GM18951 (cell line): ENCODE measurements around the gene PAWR.

Experiments used
- POLR2A ChIP-seq: IDR thresholded peaks from 4 replicates; pipeline ENCODE4 v1.6.1; 2011; ENCODE audit warnings: mild to moderate bottlenecking; ENCODE audit not compliant: insufficient read length, insufficient read depth; ENCODE audit errors: extremely low read depth
- in situ Hi-C: fragments of 300-500 bp; cut with MboI; formaldehyde crosslinking; loops from one replicate; pipeline ENCODE4 v1.12.0; 2022; ENCODE audit warnings: low sequenced_read_pairs, mixed read lengths, inconsistent platforms; ENCODE audit not compliant: unreplicated experiment

The PAWR gene

DNA sequence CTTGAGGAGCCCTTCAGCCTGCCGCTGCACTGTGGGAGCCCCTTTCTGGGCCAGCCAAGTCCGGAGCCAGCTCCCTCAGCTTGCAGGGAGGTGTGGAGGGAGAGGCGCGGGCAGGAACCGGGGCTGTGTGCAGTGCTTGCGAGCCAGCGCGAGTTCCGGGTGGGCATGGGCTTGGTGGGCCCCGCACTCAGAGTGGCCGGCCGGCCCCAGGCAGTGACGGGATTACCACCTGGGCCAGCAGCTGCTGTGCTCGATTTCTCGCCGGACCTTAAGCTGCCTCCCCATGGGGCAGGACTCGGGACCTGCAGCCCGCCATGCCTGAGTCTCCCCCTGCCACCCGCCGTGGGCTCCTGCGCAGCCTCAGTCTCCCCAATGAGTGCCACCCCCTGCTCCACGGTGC, 116.9 kb downstream of the PAWR start:
- no peak for TF ChIP-seq POLR2A
- in situ Hi-C loops = loop anchor here (25.0 kb wide), 1 partner anchor 113 kb away; the partner anchor contains the start of gene PAWR

DNA sequence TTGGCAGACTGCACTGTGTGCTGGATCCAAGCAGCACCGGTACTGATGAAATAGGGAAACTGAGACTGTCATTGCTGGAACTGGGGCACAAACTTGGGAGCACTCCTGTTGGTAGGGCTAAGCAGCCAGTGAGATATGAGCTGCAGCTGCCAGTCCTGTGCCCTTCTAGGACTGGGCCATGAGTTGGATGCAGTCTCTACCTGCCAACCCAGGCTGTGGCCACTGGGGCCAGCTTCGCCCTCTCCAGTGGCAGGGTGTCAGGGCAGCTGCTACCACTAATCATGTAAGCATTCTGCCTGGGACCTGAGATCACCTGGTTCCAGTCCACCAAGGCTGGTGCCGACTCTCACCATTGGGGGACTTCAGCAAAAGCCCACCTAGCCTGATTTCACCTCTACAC, 121.1 kb downstream of the PAWR start:
- in situ Hi-C loops = loop anchor here (25.0 kb wide), 1 partner anchor 118 kb away; the partner anchor contains the start of gene PAWR
- TF ChIP-seq POLR2A = no peak

DNA sequence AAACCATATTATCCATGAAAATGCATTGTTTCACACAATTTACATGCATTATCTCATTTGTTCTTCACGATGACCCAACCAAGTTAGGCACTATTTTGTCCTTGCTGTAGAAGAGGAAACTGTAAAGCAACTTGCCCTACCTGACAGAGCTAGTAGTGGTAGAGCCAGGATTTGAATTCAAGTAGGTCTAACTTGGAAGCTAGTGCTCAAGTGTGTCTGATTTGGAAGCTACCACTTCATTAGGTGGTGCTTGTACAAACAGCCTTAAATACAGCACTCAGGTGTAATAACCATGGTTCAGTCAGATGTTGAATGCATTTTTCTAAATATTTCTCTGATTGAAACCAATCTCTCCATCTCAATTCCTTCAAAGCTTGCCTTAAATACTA, 123.6 kb downstream of the PAWR start:
- in situ Hi-C loops = loop anchor here (25.0 kb wide), 1 partner anchor 120 kb away; the partner anchor contains the start of gene PAWR

DNA sequence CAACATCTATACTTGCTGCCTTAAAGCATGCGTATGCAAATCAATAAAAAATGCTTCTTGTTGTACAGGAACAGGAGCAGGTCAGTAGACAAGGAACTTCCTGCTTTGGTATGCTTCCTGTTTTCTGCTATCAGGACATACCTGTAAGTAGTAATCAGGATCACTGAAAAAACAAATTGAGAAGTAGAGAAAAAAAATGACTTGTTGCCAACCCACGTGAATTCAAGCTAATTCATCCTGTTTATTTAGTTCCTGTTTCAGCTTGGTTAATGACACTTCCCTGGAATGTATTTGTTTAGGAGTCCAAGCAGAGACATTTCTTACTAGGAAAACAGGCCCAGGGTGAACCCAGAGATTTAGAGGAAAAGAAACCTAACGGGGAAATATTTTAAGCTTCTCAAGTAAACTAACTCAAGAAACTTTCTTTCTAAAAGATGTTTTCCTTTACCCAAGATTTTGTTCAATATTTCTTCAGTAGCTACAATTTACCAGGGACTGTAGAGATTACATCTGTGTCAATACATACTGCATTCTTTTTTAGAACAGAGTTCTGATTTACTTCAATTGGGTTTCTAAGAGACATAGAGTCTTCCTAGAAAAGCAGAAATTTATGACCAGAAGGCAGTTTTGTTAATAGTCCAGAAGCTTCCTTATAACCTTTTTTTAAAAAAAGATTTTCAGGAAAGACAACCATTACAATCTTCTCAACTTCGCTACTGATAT, 124.2 kb downstream of the PAWR start:
- in situ Hi-C loops = loop anchor here (25.0 kb wide), 1 partner anchor 121 kb away; the partner anchor contains the start of gene PAWR
- no peak for TF ChIP-seq POLR2A

More for the DNA sequence above, 123.6 kb downstream of the PAWR start:
- TF ChIP-seq POLR2A = no peak

DNA sequence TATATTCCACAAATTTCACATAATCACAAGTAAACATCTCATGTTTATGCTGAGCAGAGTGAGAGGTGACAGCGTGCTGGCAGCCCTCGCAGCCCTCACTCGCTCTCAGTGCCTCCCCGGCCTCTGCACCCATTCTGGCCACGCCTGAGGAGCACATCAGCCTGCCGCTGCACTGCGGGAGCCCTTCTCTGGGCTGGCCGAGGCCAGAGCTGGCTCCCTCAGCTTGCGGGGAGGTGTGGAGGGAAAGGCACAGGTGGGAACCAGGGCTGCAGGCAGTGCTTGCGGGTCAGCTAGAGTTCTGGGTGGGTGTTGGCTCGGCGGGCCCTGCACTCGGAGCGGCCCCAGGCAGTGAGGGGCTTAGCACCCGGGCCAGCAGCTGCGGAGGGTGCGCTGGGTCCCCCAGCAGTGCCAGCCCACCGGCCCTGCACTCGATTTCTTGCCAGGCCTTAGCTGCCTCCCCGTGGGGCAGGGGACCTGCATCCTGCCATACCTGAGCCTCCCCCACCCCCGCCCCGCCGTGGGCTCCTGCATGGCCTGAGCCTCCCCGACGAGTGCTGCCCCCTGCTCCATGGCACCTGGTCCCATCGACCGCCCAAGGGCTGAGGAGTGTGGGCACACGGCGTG, 125.9 kb downstream of the PAWR start:
- in situ Hi-C loops = loop anchor here (25.0 kb wide), 1 partner anchor 122 kb away; the partner anchor contains the start of gene PAWR

DNA sequence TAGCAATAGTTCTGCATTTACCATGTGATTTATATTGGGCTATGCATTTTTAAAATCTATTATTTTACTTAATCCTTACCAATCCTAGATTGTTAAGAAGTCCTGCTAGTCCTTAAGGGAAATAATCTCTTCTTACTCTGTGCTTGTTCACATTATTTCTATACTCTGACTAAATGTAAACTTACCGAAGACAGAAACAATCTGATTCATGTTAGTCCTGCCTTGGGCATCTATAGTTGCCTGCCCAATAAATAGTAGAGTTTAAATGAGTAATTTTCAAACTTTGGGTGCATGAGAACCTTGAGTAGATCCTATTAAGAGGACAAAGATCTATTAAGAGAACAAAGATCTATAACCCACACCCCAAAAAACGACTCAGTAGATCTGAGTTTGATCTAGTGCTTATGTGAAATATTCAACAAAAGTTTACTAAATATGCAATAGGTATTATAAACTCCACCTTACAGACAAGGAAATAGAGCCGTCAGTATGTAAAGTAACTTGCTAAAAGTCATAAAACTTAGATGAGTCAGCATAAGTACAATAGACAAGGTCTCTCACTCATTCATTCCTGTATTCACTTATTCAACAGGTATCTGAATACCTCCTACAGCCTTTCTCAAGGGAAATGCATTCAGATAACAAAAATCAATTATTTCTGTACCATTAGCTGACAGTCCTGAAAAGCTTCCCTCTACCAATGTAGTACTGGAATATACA, 127.6 kb downstream of the PAWR start:
- no peak for TF ChIP-seq POLR2A
- in situ Hi-C loops = loop anchor here (25.0 kb wide), 1 partner anchor 124 kb away; the partner anchor contains the start of gene PAWR

DNA sequence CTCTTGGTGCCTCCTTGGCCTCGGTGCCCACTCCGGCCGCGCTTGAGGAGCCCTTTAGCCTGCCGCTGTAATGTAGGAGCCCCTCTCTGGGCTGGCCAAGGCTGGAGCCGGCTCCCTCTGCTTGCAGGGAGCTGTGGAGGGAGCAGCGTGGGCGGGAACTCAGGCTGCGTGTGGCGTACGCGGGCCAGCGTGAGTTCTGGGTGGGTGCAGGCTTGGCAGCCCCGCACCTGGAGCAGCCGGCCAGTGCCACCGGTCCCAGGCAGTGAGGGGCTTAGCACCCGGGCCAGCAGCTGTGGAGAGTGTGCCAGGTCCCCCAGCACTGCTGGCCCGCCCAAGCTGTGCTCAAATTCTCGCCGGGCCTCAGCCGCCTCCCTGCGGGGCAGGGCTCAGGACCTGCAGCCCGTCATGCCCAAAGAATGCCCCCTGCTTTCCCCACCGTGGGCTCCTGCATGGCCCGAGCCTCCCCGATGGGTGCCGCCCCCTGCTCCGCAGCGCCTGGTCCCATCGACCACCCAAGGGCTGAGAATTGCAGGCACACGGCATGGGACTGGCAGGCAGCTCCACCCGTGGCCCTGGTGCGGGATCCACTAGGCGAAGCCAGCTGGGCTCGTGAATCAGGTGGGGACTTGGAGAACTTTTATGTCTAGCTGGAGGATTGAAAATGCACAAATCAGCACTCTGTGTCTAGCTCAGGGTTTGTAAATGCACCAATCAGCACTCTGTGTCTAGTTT, 129.2 kb downstream of the PAWR start:
- no peak for TF ChIP-seq POLR2A
- in situ Hi-C loops = loop anchor here (25.0 kb wide), 1 partner anchor 126 kb away; the partner anchor contains the start of gene PAWR

DNA sequence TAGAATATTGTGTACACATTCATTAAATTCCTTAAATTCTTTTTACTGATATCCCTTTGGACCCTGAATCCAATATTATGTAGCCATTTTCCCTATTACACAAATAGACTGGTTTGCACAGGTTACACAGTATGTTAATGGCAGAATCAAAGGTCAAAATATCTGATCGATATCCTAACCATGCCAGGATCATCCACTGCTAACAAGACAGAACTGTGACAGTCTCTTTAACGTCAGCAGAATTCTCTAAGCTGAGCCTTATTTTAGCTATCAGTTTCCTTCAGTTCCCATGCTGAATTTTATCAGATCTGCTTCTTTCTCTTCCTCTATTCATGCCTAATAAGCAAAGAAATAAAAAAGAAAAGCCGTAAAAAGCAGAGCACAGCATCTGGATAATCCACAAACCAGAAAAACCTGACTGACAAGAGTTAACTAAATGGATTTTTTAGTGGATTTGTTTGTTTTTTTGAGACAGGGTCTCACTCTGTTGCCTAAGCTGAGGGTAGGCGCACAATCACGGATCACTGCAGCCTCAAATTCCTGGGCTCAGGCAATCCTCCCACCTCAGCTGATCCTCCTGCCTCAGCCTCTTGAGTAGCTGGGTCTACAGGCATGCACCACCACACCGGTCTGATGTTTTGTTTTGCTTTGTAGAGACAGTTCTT, 130.4 kb downstream of the PAWR start:
- in situ Hi-C loops = loop anchor here (25.0 kb wide), 1 partner anchor 127 kb away; the partner anchor contains the start of gene PAWR
- TF ChIP-seq POLR2A = no peak

DNA sequence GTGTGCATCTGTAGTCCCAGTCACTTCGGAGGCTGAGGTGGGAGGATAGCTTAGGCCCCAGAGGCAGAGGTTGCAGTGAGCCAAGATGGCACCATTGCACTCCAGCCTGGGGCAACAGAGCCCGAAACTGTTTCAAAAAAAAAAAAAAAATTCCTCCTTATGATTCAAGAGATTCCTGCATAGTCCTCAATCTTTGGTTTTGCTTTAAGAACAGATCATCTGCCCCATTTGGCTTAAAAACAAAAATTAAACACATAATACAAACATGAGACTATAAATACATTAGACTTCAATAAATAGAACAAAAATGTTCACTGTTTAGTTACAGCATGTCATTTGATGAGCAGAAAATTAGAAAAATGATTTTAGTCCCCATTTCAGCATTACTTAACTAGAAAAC, 131.2 kb downstream of the PAWR start:
- no peak for TF ChIP-seq POLR2A
- in situ Hi-C loops = loop anchor here (25.0 kb wide), 1 partner anchor 128 kb away; the partner anchor contains the start of gene PAWR

DNA sequence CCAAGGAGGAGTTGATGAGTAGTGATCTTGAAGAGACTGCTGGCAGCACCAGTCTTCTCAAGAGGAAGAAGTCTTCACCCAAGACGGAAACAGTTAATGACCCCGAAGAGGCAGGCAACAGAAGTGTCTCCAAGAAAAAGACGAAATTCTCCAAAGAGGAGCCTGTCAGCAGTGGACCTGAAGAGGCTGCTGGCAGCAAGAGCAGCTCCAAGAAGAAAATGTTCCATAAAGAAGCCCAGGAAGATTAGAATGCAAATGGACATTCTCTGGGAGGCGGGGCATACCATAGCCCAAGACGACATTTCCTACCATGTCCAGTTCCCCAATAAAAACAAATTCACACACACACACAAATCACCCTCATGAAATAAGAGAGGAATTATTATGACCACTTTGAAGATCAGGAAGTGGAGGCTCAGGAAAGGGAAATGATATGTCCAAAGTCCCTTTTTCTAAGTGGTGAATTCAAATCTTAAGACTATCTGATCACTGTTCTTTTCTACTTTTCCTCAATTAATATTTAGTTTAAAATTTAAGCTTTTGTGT, 131.8 kb downstream of the PAWR start:
- no peak for TF ChIP-seq POLR2A
- in situ Hi-C loops = loop anchor here (25.0 kb wide), 1 partner anchor 128 kb away; the partner anchor contains the start of gene PAWR

DNA sequence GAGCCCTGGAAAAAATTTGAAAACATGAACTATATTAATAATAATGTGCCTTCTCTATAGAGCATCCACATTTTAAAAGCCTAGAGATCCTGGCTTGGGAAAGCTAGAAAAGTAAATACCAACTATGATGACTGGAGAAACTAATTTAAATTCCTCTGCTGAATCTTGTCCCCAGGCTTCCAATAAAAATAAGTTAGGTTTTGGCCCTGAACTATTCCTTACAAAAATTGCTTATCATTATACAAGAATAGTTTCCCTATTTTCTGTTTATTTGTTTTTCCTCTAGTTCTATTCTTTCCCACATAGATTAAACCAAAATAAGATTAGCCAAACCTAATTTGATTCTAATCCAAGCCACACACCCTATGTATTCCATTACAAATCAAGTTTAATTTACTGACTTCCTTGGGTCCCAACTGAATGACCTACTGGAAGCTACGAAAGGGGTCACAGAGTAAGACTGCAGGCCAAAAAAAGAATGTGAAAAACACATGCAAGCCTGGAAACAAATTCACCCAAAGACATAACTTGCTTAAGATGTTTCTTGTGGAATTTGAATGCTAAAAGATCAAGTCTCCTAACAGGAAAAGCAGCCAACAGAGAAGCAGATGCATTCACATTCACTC, 133.0 kb downstream of the PAWR start:
- in situ Hi-C loops = loop anchor here (25.0 kb wide), 1 partner anchor 129 kb away; the partner anchor contains the start of gene PAWR
- no peak for TF ChIP-seq POLR2A
